NCI-H510A treated with DMSO at 0.1 percent for 48 hours (cell line): ENCODE data around the gene STAB1.

Experiments
- DNase-seq: peaks from one replicate; lab custom pipeline; 2025; lab: John Stamatoyannopoulos, UW

STAB1 gene

GRCh38 chr3:52504977-52505376 is 9.8 kb downstream of the STAB1 start:
- no peak for DNase-seq

DNA sequence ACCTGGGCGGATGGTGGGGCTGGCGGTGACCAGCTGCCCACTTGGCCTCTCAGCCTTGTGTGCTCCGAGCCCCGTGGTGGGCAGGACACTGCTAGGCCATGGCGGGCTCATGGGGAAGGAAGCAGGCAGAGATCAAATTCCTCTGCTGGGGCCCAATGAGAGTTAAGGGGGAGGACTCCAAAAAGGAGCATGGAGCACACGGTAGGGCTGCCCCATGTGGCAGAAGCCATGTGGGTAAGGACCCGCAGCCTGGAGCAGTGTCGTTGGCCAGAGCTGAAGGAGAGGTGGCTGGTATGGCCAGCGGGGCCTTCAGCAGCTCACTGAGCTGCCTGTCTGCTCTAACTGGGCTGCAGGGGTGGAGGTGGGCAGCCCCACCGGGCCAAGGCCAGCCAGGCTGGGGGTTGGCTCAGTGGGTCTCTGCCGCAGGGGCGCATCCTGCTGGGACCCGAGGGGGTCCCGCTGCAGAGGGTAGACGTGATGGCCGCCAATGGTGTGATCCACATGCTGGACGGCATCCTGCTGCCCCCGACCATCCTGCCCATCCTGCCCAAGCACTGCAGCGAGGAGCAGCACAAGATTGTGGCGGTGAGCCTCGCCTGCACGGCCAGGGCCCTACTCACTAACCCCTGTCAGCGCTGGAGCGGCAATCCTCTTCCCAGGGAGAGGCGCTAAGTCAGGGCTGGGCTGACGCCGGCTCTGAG is 11.3 kb downstream of the STAB1 start:
- DNase-seq = no peak

DNA sequence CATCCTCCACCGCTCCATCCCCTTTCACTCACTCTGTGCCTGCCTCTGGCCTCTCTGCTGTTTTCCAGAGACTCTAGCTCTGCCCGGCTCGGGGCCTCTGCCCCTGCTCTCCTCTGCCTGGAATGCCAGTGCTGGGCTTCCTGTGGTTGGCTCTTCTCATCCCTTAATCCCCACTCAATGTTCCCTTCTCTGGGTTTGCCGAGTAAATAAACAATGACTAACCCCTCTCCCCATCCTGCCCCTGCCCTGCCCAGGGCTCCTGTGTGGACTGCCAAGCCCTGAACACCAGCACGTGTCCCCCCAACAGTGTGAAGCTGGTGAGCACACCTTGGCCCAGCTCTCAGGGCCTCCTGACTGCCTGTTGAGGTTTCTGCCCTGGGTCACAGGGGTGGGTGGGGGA is 12.2 kb downstream of the STAB1 start:
- no peak for DNase-seq

GRCh38 chr3:52509753-52510328 is 14.7 kb downstream of the STAB1 start:
- DNase-seq = no peak

GRCh38 chr3:52511509-52511908 is 16.4 kb downstream of the STAB1 start:
- no peak for DNase-seq

GRCh38 chr3:52512105-52512504 is 17.0 kb downstream of the STAB1 start:
- no peak for DNase-seq

GRCh38 chr3:52512727-52513126 is 17.6 kb downstream of the STAB1 start:
- DNase-seq = no peak

- DNase-seq = no peak
Observed at GRCh38 chr3:52513281-52513680, 18.1 kb downstream of the STAB1 start.

DNA sequence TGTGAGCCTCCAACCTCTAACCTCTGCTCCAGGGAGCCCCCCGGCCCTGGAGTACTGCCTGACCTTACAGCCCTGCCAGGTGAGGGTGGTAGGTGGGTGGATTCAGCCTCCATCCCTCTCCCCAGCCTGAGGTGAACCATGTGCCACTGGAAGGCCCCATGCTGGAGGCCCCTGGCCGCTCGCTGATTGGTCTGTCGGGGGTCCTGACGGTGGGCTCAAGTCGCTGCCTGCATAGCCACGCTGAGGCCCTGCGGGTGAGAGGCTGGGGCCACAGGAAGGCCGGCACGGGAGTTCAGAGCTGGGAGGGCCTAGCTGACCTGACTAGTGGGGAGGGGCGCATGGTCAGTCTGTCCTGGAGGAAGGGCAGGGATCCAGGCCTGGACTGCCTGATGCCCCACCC is 19.4 kb downstream of the STAB1 start:
- no peak for DNase-seq

DNA sequence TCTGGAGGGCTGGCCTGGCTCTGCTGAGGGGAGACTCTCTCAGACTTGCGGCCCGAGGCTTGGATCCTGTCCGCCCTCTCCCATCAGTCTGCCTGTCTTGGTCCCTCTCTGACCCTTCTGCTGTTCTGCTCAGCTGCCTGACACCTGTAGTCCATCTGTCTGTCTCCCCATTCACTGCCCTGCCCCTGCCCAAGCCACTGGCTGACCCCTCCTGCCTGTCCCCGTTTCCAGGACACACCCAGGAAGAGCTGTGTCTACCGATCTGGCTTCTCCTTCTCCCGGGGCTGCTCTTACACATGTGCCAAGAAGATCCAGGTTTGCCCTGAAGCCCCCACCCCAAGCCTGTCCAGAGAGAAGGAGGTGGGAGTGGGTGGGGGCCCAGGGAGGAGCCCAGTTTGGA is 20.1 kb downstream of the STAB1 start:
- DNase-seq = no peak

DNA sequence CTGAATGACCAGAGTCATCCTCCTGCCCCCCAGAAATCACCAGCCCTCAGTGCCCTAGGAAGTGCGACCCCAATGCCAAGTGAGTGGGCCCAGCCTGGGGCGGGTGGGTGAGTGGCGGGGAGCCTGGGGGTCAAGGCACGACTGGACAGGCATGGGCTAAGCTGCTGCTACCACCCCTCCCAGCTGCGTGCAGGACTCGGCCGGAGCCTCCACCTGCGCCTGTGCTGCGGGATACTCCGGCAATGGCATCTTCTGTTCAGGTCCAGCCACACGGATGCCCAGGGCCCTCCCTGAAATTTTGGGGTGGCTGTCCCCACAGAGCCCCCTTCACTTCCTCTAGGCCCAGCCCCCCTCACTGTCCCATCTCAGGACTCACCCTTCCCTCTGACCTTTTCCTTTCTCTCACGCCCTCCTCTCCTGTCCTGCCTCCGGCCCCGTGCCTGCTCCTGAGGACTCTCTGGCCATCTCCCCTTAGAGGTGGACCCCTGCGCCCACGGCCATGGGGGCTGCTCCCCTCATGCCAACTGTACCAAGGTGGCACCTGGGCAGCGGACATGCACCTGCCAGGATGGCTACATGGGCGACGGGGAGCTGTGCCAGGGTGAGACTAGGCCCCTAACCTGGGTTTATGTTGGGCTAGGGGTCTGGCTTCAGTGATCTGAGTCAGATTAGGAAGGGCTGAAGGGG is 21.5 kb downstream of the STAB1 start:
- no peak for DNase-seq

DNA sequence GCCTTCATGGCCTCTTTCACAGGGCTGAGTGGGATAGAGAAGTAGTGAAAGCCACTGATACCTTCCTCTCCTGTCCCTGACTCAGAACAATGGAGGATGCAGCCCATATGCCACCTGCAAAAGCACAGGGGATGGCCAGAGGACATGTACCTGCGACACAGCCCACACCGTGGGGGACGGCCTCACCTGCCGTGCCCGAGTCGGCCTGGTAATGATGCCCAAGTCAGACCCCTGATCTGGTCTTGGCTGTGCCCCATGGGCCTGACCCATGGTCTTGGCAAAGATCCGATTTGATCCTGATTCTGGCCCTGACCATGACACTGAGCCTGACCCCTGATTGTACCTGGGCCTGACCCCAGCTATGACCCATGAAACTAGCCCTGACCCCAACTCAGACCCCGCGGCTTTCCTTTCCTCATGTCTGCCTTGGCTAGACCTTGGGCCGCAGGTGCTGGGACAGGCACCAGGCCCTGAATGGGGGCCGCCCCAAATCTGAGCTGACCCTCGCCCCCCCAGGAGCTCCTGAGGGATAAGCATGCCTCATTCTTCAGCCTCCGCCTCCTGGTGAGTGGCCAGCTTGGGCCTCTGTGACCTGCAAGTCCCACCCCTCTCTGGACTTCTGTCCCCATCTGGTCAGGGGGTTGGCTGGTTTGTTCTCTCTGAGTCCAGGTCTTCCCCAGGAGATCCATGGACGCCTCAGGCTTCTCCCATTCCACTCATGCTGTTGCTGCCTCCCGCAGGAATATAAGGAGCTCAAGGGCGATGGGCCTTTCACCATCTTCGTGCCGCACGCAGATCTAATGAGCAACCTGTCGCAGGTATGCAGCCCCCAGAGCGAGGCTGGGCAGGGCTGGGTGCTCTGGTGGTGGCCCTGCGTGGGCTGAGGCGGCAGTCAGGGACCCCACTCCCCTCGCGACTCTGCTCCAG is 22.9 kb downstream of the STAB1 start:
- DNase-seq = no peak

DNA sequence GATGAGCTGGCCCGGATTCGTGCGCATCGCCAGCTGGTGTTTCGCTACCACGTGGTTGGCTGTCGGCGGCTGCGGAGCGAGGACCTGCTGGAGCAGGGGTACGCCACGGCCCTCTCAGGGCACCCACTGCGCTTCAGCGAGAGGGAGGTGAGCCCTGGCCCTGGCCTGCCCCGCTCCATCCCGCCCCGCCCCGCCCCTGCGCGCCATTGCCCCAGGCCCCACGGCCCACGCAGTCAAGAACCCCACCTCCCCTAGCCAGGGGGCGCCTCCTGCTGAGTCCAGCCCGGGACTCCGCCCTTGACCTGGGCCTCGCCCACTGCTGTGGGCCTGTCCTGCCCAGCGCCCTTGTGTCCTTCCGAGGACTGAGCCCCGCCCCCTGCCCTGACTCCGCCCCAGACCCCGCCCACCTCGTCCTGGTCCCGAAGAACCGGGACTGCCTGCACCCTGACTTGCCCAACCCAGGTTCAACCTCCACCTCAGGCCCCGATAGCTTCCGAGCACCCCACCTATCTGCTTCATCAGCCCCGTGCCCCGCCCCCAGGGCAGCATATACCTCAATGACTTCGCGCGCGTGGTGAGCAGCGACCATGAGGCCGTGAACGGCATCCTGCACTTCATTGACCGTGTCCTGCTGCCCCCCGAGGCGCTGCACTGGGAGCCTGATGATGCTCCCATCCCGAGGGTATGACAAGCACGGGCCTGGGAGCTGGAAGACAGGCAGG is 23.7 kb downstream of the STAB1 start:
- DNase-seq = no peak

GRCh38 chr3:52519445-52520140 is 24.5 kb downstream of the STAB1 start:
- DNase-seq = no peak

DNA sequence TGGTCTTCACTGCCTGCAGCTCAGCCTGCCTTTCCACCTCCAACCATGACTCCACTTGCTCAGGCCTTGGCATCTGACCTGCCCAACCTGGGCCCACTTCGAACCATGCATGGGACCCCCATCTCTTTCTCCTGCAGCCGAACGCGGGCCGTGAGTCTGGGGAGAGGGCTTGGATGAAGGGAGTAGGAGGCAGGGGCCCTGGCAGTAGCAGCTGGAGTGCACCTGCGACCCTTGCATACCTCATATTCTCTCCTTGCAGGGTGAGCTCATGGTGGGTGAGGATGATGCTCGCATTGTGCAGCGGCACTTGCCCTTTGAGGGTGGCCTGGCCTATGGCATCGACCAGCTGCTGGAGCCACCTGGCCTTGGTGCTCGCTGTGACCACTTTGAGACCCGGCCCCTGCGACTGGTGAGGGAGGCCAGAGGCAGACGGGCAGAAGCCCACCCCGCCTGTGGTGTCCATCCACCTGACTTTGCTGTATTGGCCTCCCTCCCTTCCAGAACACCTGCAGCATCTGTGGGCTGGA is 25.1 kb downstream of the STAB1 start:
- no peak for DNase-seq

DNA sequence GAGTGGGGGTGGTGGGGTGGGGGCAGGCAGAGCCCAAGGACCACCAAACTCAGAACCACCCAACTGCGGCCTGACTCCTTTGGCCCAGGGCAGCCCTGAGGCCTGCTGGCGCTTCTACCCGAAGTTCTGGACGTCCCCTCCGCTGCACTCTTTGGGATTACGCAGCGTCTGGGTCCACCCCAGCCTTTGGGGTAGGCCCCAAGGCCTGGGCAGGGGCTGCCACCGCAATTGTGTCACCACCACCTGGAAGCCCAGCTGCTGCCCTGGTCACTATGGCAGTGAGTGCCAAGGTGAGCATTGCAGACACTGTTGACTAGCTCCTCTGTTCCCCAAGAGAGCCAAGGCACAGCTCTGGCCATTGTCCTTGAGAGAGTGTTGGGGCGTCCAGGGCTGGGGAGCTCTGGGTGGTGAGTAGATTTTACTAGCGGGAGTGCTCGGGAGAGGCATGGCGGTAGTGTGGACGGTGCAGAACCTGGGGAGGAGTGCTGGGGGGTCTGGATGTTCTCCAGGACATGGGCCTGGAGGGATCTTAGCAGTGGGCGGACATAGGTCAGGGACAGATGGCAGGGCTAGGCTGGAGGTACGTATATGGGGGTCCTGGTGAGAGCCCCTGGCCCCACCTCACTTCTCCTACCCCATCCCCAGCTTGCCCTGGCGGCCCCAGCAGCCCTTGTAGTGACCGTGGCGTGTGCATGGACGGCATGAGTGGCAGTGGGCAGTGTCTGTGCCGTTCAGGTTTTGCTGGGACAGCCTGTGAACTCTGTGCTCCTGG is 25.8 kb downstream of the STAB1 start:
- DNase-seq = no peak

GRCh38 chr3:52521488-52521824 is 26.3 kb downstream of the STAB1 start:
- DNase-seq = no peak

- no peak for DNase-seq
Observed at GRCh38 chr3:52521881-52522650, 26.9 kb downstream of the STAB1 start.

GRCh38 chr3:52522651-52523251 is 27.6 kb downstream of the STAB1 start:
- DNase-seq = no peak
